Lung (tissue), 12 donors: ENCODE data around the gene HNMT. TPM values are rescaled to one million over a fixed set of nuclear protein-coding genes. Genes with fewer than 3 reads are reported as not detected.

ENCODE experiments used
- ATAC-seq: fragments of 200-7000 bp; cut with Tn5 transposase; one replicate; pipeline ENCODE4 v1.9.1; 2020; ENCODE audit warnings: moderate number of reproducible peaks; ENCODE audit not compliant: insufficient read depth, low FRiP score
- DNase-seq, 3 donors: peaks; one replicate each; pipeline ENCODE4 v3.0.0-alpha.2; 2013 to 2017
- H3K27ac ChIP-seq, 2 donors: one replicate each; pipeline ENCODE4 v1.5.1; 2013; ENCODE audit warnings: mild to moderate bottlenecking in 2 of 2, moderate library complexity in 2 of 2, control low read depth in 1 of 2, inconsistent platforms in 1 of 2, low read depth in 1 of 2, low read length in 1 of 2
- H3K27me3 ChIP-seq, 3 donors: one replicate each; pipeline ENCODE4 v1.5.1; 2013; ENCODE audit warnings: low read length in 2 of 3; ENCODE audit not compliant: control insufficient read depth in 3 of 3, insufficient read depth in 3 of 3
- H3K36me3 ChIP-seq, 4 donors: one replicate each; pipeline ENCODE4 v1.5.1; 2013; ENCODE audit warnings: low read length in 4 of 4, mild to moderate bottlenecking in 1 of 4, moderate library complexity in 1 of 4; ENCODE audit not compliant: control insufficient read depth in 4 of 4, insufficient read depth in 4 of 4
- H3K4me1 ChIP-seq, 5 donors: one replicate each; pipeline ENCODE4 v1.5.1; 2013; ENCODE audit warnings: low read length in 5 of 5, mild to moderate bottlenecking in 2 of 5, moderate library complexity in 1 of 5; ENCODE audit not compliant: control insufficient read depth in 5 of 5, insufficient read depth in 5 of 5
- H3K4me3 ChIP-seq: one replicate; pipeline ENCODE4 v1.5.1; 2013; ENCODE audit warnings: mild to moderate bottlenecking, control low read depth, moderate library complexity
- H3K9ac ChIP-seq, 2 donors: one replicate each; pipeline ENCODE4 v1.5.1; 2013; ENCODE audit warnings: low read length in 2 of 2, control low read depth in 1 of 2; ENCODE audit not compliant: insufficient read depth in 1 of 2
- H3K9me3 ChIP-seq, 4 donors: one replicate each; pipeline ENCODE4 v1.5.1; 2013; ENCODE audit warnings: low read length in 3 of 4, mild to moderate bottlenecking in 1 of 4, moderate library complexity in 1 of 4; ENCODE audit not compliant: control insufficient read depth in 4 of 4, insufficient read depth in 3 of 4
- CTCF ChIP-seq: IDR thresholded peaks from 2 replicates; pipeline ENCODE4 v1.5.1; 2012; ENCODE audit warnings: mild to moderate bottlenecking; ENCODE audit errors: control extremely low read depth, extremely low read depth
- WGBS, 2 donors: extraction: QIAGEN DNeasy Blood & Tissue Kit; methylation state at CpG; one replicate each; pipeline ENCODE4 v1.1.7; 2013; 5-methylcytosine and 5-hydroxymethylcytosine counted together
- polyA plus RNA-seq, 2 donors: library from polyadenylated mRNA; stranded (reverse); fragments of 200-250 nt; gene quantifications; one replicate each; pipeline ENCODE4 v1.2.1, GENCODE V29; 2013
- total RNA-seq, 2 donors: library from RNA; depleted of rRNA in 1 of 2; stranded (reverse); fragments of >200 nt in 1 of 2; gene quantifications; one replicate each; pipeline ENCODE4 v1.2.1, GENCODE V29; 2014 to 2021
- donor health status: control.
- donor health status: control.
- donor health status: Bipolar disorder and iron deficiency.
- donor health status: healthy.
- donor health status: DM: yes; HTN: yes; CAD: no.

The HNMT gene
- total and polyA plus RNA-seq, 4 donors: 45.9 to 135 (median 77.0) TPM

- Histone ChIP-seq H3K9ac (no peak overlapping the region), H3K4me1 (peaks cover 0 to 38% (median 14%) of the 10 kb centered on the region in 5 donors), H3K9me3 (no peaks in the 10 kb centered on the region), H3K27me3 (no peaks in the 10 kb centered on the region), H3K27ac (no peak overlapping the region), H3K4me3 (no peak overlapping the region), H3K36me3 (no peaks in the 10 kb centered on the region)
- 70 to 80% methylated on average over 6 of the region's 6 CpGs for WGBS, 2 donors
- no peak for TF ChIP-seq CTCF
- DNase-seq: no peak
- ATAC-seq: no peak
Observed at GRCh38 chr2:137942833-137943677, 21.2 kb upstream of the HNMT start.

- Histone ChIP-seq H3K36me3 (no peaks in the 10 kb centered on the region), H3K9me3 (no peaks in the 10 kb centered on the region), H3K4me3 (no peak overlapping the region), H3K4me1 (peaks cover 0 to 37% (median 14%) of the 10 kb centered on the region in 5 donors), H3K9ac (no peak overlapping the region), H3K27me3 (no peaks in the 10 kb centered on the region), H3K27ac (no peak overlapping the region)
- no peak for ATAC-seq
- 99% methylated on average over 2 of the region's 2 CpGs for WGBS, 2 donors
- TF ChIP-seq CTCF: no peak
- DNase-seq: no peak
Observed at GRCh38 chr2:137943678-137944347, 20.5 kb upstream of the HNMT start.

GRCh38 chr2:137944714-137945113, 19.6 kb upstream of the HNMT start:
- DNase-seq (no peak), ATAC-seq (no peak)
- H3K4me1 ChIP-seq: peaks cover 0 to 31% (median 14%) of the 10 kb centered on the region in 5 donors
- H3K9ac ChIP-seq: no peak overlapping the region
- no peak overlapping the region for H3K4me3 ChIP-seq
- WGBS, 2 donors: 88 to 91% methylated on average over 5 of the region's 5 CpGs
- no peaks in the 10 kb centered on the region for H3K9me3 ChIP-seq
- H3K36me3 ChIP-seq: no peaks in the 10 kb centered on the region
- H3K27me3 ChIP-seq: no peaks in the 10 kb centered on the region
- no peak overlapping the region for H3K27ac ChIP-seq
- no peak for TF ChIP-seq CTCF
